NCI-H345 treated with DMSO at 0.1 percent for 48 hours (cell line): ENCODE results near the gene MFSD6.
"Not testable (repeated sequence)": the region's sequence is repeated elsewhere in the genome, so short reads cannot be mapped to it uniquely, and the experiment has no call there.

ENCODE experiments used
- DNase-seq: peaks from one replicate; lab custom pipeline; 2025; ENCODE audit not compliant: unreplicated experiment; lab: John Stamatoyannopoulos, UW

The MFSD6 gene

GRCh38 chr2:190460487-190460886 is 52.3 kb downstream of the MFSD6 start:
- no peak for DNase-seq

- DNase-seq = no peak
Observed at GRCh38 chr2:190462181-190462580, 54.0 kb downstream of the MFSD6 start.

GRCh38 chr2:190462611-190463010 is 54.5 kb downstream of the MFSD6 start:
- DNase-seq = no peak

- DNase-seq = no peak
Observed at GRCh38 chr2:190465060-190465459, 56.9 kb downstream of the MFSD6 start.

GRCh38 chr2:190466819-190467446 is 58.8 kb downstream of the MFSD6 start:
- peak; percentile 13 for DNase-seq

GRCh38 chr2:190467575-190468083 is 59.5 kb downstream of the MFSD6 start:
- peak; percentile 73 for DNase-seq

GRCh38 chr2:190468354-190468753 is 60.2 kb downstream of the MFSD6 start:
- DNase-seq = not testable (repeated sequence)

- peak; percentile 99 for DNase-seq
Observed at GRCh38 chr2:190468814-190469569, 60.8 kb downstream of the MFSD6 start.

GRCh38 chr2:190469771-190470170 is 61.6 kb downstream of the MFSD6 start:
- peak; percentile 95 for DNase-seq

GRCh38 chr2:190470256-190470826 is 62.2 kb downstream of the MFSD6 start:
- peak; percentile 60 for DNase-seq

- peak; percentile 56 for DNase-seq
Observed at GRCh38 chr2:190477661-190478454, 69.7 kb downstream of the MFSD6 start.

GRCh38 chr2:190478572-190479195 is 70.5 kb downstream of the MFSD6 start:
- no peak for DNase-seq

GRCh38 chr2:190481339-190481738 is 73.2 kb downstream of the MFSD6 start:
- DNase-seq = no peak

GRCh38 chr2:190482451-190482850 is 74.3 kb downstream of the MFSD6 start:
- DNase-seq = no peak

GRCh38 chr2:190486037-190486623 is 78.0 kb downstream of the MFSD6 start:
- DNase-seq = no peak

- no peak for DNase-seq
Observed at GRCh38 chr2:190488516-190489233, 80.5 kb downstream of the MFSD6 start.

GRCh38 chr2:190489475-190489874 is 81.3 kb downstream of the MFSD6 start:
- no peak for DNase-seq

GRCh38 chr2:190490502-190490901 is 82.3 kb downstream of the MFSD6 start:
- DNase-seq = no peak

GRCh38 chr2:190493095-190493494 is 84.9 kb downstream of the MFSD6 start:
- DNase-seq = no peak
